Natural killer cell (primary cell): Measurements from ENCODE around the gene PRSS35. TPM values are rescaled to one million over a fixed set of nuclear protein-coding genes. Genes with fewer than 3 reads are reported as not detected.
"Not testable (repeated sequence)": the region's sequence is repeated elsewhere in the genome, so short reads cannot be mapped to it uniquely, and the experiment has no call there.

Experiments used
- ATAC-seq, 3 donors: fragments of 150-1000 bp in 2 of 3; fragments of 200-7000 bp in 1 of 3; cut with Tn5 transposase; 1 replicate in 1 of 3; 2 replicates in 2 of 3; pipeline ENCODE4 v1.10.0; 2021; ENCODE audit warnings: mild to moderate bottlenecking in 2 of 3, moderate library complexity in 2 of 3
- DNase-seq, 2 donors: peaks; one replicate each; pipeline versions ENCODE4 v3.0.0 to v3.0.0-alpha.2; 2013 to 2021; ENCODE audit warnings: mixed read lengths in 1 of 2
- H3K27ac ChIP-seq: one replicate; pipeline ENCODE4 v1.5.1; 2013; ENCODE audit warnings: mild to moderate bottlenecking, low read length
- H3K27me3 ChIP-seq: one replicate; pipeline ENCODE4 v1.6.1; 2013; ENCODE audit warnings: low read length; ENCODE audit not compliant: control insufficient read depth, insufficient read depth
- H3K36me3 ChIP-seq: one replicate; pipeline ENCODE4 v1.6.1; 2013; ENCODE audit warnings: low read length; ENCODE audit not compliant: control insufficient read depth, insufficient read depth
- H3K4me1 ChIP-seq: one replicate; pipeline ENCODE4 v1.6.1; 2013; ENCODE audit warnings: low read length; ENCODE audit not compliant: control insufficient read depth, insufficient read depth
- H3K4me3 ChIP-seq: one replicate; pipeline ENCODE4 v1.5.1; 2013; ENCODE audit warnings: low read length
- H3K9me3 ChIP-seq: one replicate; pipeline ENCODE4 v1.6.1; 2013; ENCODE audit warnings: low read length; ENCODE audit not compliant: control insufficient read depth, insufficient read depth
- H3K27ac Mint-ChIP-seq, 2 donors: one replicate each; pipeline ENCODE4 v1.8.0; 2022; ENCODE audit warnings: mild to moderate bottlenecking in 2 of 2, mixed read lengths in 2 of 2, moderate library complexity in 1 of 2
- H3K27me3 Mint-ChIP-seq, 2 donors: one replicate each; pipeline ENCODE4 v1.8.0; 2022; ENCODE audit warnings: low read depth in 2 of 2, mixed read lengths in 2 of 2
- H3K36me3 Mint-ChIP-seq: one replicate; pipeline ENCODE4 v1.8.0; 2022; ENCODE audit warnings: mixed read lengths
- H3K4me1 Mint-ChIP-seq, 2 donors: one replicate each; pipeline ENCODE4 v1.8.0; 2022; ENCODE audit warnings: mixed read lengths in 2 of 2
- H3K4me3 Mint-ChIP-seq: one replicate; pipeline ENCODE4 v1.8.0; 2022; ENCODE audit warnings: mild to moderate bottlenecking, moderate library complexity, mixed read lengths
- H3K9me3 Mint-ChIP-seq, 2 donors: one replicate each; pipeline ENCODE4 v1.8.0; 2022; ENCODE audit warnings: mixed read lengths in 2 of 2
- CTCF ChIP-seq: fragments of 200-600 bp; IDR thresholded peaks from one replicate; pipeline ENCODE4 v1.8.0; 2022; ENCODE audit warnings: antibody characterized with exemption
- WGBS: methylation state at CpG from one replicate; pipeline ENCODE4 v1.1.7; 2013; ENCODE audit warnings: missing lambda C conversion rate; ENCODE audit not compliant: insufficient coverage; 5-methylcytosine and 5-hydroxymethylcytosine counted together
- intact Hi-C: fragments of 100-400 bp; cut with micrococcal nuclease; formaldehyde crosslinking; loops from one replicate; pipeline ENCODE4 v1.14.2; 2022
- total RNA-seq, 4 donors: library from RNA; stranded (reverse); fragments of 120-200 nt in 1 of 4; gene quantifications; one replicate each; pipeline versions ENCODE4 v1.2.3 to v1.2.4, GENCODE V29; 2013 to 2022

Gene PRSS35
- total RNA-seq, 3 donors from 2014 or later (not counting 1 experiment from before 2014, with no cell fraction given) = not detected

GRCh38 chr6:83556871-83557270 lies 44.5 kb downstream of the PRSS35 start:
- H3K27ac Mint-ChIP-seq = no peak overlapping the region
- Histone ChIP-seq H3K27ac (no peak overlapping the region), H3K27me3 (no peaks in the 10 kb centered on the region), H3K36me3 (no peaks in the 10 kb centered on the region), H3K4me3 (no peak overlapping the region), H3K9me3 (no peaks in the 10 kb centered on the region), H3K4me1 (no peaks in the 10 kb centered on the region)
- ATAC-seq (no peak), DNase-seq (no peak)
- H3K4me1 Mint-ChIP-seq = no peaks in the 10 kb centered on the region
- TF ChIP-seq CTCF = no peak
- H3K27me3 Mint-ChIP-seq = peaks cover 2 to 18% of the 10 kb centered on the region in 2 donors
- intact Hi-C loops = no loop called here
- no peaks in the 10 kb centered on the region for H3K36me3 Mint-ChIP-seq
- no peak overlapping the region for H3K4me3 Mint-ChIP-seq
- H3K9me3 Mint-ChIP-seq = no peaks in the 10 kb centered on the region

- no peaks in the 10 kb centered on the region for H3K27me3 ChIP-seq
- peaks cover 2 to 18% of the 10 kb centered on the region in 2 donors for H3K27me3 Mint-ChIP-seq
- H3K4me3 ChIP-seq = no peak overlapping the region
- H3K9me3 Mint-ChIP-seq = peaks cover 4 to 5% of the 10 kb centered on the region in 2 donors
- no peak for DNase-seq
- H3K36me3 ChIP-seq = no peaks in the 10 kb centered on the region
- intact Hi-C loops = no loop called here
- H3K27ac ChIP-seq = no peak overlapping the region
- H3K9me3 ChIP-seq = no peaks in the 10 kb centered on the region
- 94% methylated on average over 1 of the region's 1 CpG for WGBS
- H3K4me3 Mint-ChIP-seq = no peak overlapping the region
- no peaks in the 10 kb centered on the region for H3K4me1 Mint-ChIP-seq
- no peak for ATAC-seq
- H3K36me3 Mint-ChIP-seq = no peaks in the 10 kb centered on the region
- H3K4me1 ChIP-seq = no peaks in the 10 kb centered on the region
- no peak for TF ChIP-seq CTCF
- H3K27ac Mint-ChIP-seq = no peak overlapping the region
These were observed 46.6 kb downstream of the PRSS35 start for GRCh38 chr6:83558975-83559374.

- H3K27ac Mint-ChIP-seq, H3K27me3 ChIP-seq, H3K9me3 ChIP-seq, intact Hi-C loops, H3K4me1 ChIP-seq, H3K9me3 Mint-ChIP-seq, ATAC-seq, DNase-seq, H3K4me1 Mint-ChIP-seq, H3K4me3 Mint-ChIP-seq, H3K27ac ChIP-seq, H3K36me3 Mint-ChIP-seq, H3K36me3 ChIP-seq, H3K4me3 ChIP-seq, H3K27me3 Mint-ChIP-seq: not testable (repeated sequence)
- 87% methylated on average over 4 of the region's 4 CpGs for WGBS
These were observed 59.4 kb downstream of the PRSS35 start for GRCh38 chr6:83571663-83572185.

- no peaks in the 10 kb centered on the region for H3K4me1 ChIP-seq
- H3K27ac ChIP-seq = no peak overlapping the region
- WGBS = 89% methylated on average over 5 of the region's 6 CpGs
- no peak overlapping the region for H3K4me3 ChIP-seq
- Mint-ChIP-seq H3K27me3 (peaks cover 0 to 6% of the 10 kb centered on the region in 2 donors), H3K4me1 (no peaks in the 10 kb centered on the region), H3K4me3 (no peak overlapping the region), H3K27ac (no peak overlapping the region), H3K9me3 (peaks cover 0 to 6% of the 10 kb centered on the region in 2 donors), H3K36me3 (no peaks in the 10 kb centered on the region)
- DNase-seq (no peak), ATAC-seq (no peak)
- TF ChIP-seq CTCF = no peak
- no peaks in the 10 kb centered on the region for H3K36me3 ChIP-seq
- no peaks in the 10 kb centered on the region for H3K27me3 ChIP-seq
- H3K9me3 ChIP-seq = no peaks in the 10 kb centered on the region
- intact Hi-C loops = no loop called here
These were observed 62.4 kb downstream of the PRSS35 start for GRCh38 chr6:83574783-83575182.

Other genes with a start within 250 kb of the PRSS35 start
- gene ME1, start 81.5 kb upstream of the PRSS35 start, total RNA-seq = under 1 TPM in 2 of 3 donors, not detected in 1; 0.14 to 0.32 TPM
- not detected for gene SNAP91, start 196.6 kb downstream of the PRSS35 start, total RNA-seq